ENCODE measurements around the gene EEF1AKMT3. TPM values are rescaled to one million over a fixed set of nuclear protein-coding genes. Genes with fewer than 3 reads are reported as not detected.

EEF1AKMT3 gene
- total RNA-seq, 1 donor from 2014 or later: 4.2 TPM

GRCh38 chr12:57726151-57726883 is 46.1 kb upstream of the EEF1AKMT3 start:
- TF ChIP-seq, protein P1, sequence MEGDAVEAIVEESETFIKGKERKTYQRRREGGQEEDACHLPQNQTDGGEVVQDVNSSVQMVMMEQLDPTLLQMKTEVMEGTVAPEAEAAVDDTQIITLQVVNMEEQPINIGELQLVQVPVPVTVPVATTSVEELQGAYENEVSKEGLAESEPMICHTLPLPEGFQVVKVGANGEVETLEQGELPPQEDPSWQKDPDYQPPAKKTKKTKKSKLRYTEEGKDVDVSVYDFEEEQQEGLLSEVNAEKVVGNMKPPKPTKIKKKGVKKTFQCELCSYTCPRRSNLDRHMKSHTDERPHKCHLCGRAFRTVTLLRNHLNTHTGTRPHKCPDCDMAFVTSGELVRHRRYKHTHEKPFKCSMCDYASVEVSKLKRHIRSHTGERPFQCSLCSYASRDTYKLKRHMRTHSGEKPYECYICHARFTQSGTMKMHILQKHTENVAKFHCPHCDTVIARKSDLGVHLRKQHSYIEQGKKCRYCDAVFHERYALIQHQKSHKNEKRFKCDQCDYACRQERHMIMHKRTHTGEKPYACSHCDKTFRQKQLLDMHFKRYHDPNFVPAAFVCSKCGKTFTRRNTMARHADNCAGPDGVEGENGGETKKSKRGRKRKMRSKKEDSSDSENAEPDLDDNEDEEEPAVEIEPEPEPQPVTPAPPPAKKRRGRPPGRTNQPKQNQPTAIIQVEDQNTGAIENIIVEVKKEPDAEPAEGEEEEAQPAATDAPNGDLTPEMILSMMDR (conservative IDR thresholded peaks at IDR 0.05; ENCODE audit: low read depth, low read length): peak; percentile 80
- H3K4me3 ChIP-seq (ENCODE audit: low read depth, low read length): peak overlapping the region; percentile 78
- DNase-seq (ENCODE audit: low read depth): no peak

DNA sequence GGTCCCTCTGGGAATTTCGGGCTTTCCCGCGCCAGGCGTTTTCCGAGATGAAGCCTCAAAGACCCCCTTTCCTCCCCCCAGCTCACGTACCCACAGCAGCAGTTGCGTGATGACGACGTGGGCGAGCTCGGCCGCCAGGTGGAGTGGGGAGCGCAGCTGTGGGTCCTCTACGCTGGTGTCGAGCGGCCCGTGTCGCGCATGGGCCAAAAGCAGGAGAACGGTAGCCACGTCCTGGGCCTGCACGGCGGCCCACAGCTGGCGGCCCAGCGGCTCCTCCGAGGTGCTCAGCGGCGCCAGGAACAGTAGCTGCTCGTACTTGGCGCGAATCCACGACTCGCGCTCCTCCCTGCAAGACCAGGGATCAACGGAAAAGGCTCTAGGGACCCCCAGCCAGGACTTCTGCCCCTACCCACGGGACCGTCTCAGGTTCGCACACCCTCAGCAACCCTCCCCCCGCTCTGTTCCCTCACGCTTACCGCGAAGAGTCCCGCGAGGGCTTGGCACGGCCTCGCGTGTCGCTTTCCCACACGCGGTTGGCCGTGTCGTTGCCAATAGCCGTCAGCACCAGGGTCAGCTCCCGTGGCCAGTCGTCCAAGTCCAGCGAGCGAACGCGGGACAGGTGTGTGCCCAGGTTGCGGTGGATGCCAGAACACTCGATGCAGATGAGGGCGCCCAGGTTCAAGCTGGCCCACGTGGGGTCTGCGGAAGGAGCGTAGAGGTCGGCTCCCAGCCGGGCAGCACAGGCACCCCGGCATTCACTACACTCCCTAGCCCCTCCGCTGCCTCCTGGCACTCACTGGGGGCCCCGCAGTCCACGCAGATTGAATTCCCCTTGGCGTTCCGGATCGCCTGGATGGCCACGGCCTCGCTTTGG is 45.3 kb upstream of the EEF1AKMT3 start:
- no peak for DNase-seq (ENCODE audit: low read depth)
- TF ChIP-seq, protein P1 (conservative IDR thresholded peaks at IDR 0.05; ENCODE audit: low read depth, low read length): peak; percentile 24
- H3K4me3 ChIP-seq (ENCODE audit: low read depth, low read length): peak overlapping the region; percentile 78

DNA sequence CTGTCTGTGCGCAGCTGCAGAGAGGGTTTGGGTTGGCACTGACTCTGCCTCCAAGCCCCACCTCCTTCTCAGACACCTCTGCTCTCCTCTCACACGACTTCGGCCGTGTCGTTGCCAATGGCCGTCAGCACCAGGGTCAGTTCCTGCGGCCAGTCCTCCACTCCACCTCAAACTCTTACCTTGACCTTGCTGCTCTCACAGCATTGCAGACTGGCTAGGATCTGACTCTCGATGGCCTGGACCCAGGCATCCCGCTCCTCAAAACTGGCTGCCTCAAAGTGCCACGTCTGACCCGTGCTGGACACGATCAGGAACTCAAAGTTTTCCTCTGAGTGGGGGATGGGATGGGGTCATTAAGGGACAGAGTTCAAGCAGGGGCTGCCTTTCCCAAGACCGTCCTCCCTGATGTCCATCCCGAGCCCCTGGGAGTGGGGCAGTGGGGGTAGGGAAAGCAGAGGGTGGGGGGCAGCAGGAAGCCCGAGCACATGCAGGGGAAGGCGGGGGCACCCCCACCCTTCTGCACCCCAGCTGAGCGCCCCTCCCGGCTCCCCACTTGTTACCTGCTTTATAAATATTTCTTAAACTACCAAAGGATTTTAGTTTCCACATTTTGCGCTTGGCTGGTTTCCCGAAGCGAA is 44.5 kb upstream of the EEF1AKMT3 start:
- TF ChIP-seq, protein P1 (conservative IDR thresholded peaks at IDR 0.05; ENCODE audit: low read depth, low read length): no peak
- H3K4me3 ChIP-seq (ENCODE audit: low read depth, low read length): no peak overlapping the region
- DNase-seq (ENCODE audit: low read depth): no peak

DNA sequence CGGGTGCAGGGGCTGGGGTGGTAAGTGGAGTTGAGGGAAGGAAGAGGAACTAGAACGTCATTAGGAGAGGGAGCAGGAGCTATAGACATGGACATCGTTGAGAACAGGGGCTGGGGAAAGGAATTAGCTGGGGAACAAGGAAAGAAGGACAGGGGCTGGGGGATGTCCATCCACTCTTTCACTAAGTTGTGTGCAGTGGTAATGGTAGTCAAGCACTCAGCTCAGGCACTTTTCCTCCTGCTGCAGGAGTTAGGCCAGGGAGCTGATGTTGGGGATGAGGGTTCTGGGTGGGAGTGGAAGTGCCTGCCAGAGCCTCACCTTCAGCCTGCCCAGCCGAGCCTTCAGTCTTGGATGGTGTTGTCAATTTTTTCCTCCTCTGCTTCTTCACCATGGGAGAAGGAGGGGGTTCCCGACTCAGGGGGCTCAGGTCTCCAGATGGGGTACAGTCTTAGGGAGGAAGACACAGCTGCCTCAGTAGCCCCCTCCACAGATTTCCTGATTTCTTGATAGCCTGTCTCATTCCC is 43.0 kb upstream of the EEF1AKMT3 start:
- no peak overlapping the region for H3K4me3 ChIP-seq (ENCODE audit: low read depth, low read length)
- TF ChIP-seq, protein P1 (conservative IDR thresholded peaks at IDR 0.05; ENCODE audit: low read depth, low read length): no peak
- DNase-seq (ENCODE audit: low read depth): no peak

DNA sequence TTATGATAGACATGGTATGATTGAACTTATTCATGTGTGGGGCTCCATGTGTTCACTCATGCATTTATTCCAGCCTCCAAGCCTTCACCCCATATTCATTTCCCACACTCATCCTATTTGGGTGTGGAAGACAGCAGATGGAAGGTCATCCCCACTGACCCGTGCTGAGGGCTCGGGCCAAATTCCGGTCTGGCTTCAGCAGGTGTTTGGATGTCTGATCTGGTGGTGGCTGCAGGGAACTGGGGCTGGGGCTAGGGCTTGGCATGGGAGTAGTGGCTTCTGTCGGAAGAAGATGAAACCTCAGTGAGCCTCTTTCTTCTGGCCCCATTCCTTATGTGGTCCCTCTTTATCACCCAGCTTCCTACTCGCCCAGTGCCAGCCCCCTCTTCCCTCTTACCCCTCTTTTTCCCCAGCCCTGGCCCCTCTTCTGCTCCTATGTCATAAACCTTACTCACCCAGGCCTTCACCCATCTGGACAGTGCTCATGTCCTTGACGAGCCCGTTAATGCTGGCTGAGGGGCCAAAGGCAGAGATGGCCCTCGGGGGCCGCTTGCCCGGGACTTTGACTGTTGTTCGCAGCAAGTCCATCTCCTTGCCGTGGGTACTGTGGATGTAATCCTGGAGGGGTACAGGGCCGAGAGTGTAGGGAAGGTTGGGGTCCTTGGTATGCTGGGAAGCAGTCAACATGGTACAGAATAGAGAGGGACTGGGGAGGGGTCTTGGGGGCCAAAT is 41.9 kb upstream of the EEF1AKMT3 start:
- DNase-seq (ENCODE audit: low read depth): no peak
- H3K4me3 ChIP-seq (ENCODE audit: low read depth, low read length): no peak overlapping the region
- TF ChIP-seq, protein P1 (conservative IDR thresholded peaks at IDR 0.05; ENCODE audit: low read depth, low read length): no peak

- no peak overlapping the region for H3K4me3 ChIP-seq (ENCODE audit: low read depth, low read length)
- no peak for DNase-seq (ENCODE audit: low read depth)
- TF ChIP-seq, protein P1 (conservative IDR thresholded peaks at IDR 0.05; ENCODE audit: low read depth, low read length): no peak
Measured at GRCh38 chr12:57731411-57732080, 40.9 kb upstream of the EEF1AKMT3 start.

Measured in epithelial cell of proximal tubule (primary cell).